Activated CD4-positive, alpha-beta T cell treated with anti-CD3 and anti-CD28 coated beads, Interleukin-2, amount 10 ng/mL, durations not matched to agents 7 days and 5 days (primary cell): ENCODE data around the gene CSPG5. TPM values are rescaled to one million over a fixed set of nuclear protein-coding genes. Genes with fewer than 3 reads are reported as not detected.
A peak's percentile ranks its signal among the peaks of the same experiment; 100 is the strongest.

Experiments
- CTCF ChIA-PET: fragments of 350-600 bp; sonication (Branson Sonifier 250); formaldehyde crosslinking; loops from one replicate; lab custom pipeline; 2021; ENCODE audit warnings: antibody characterized with exemption; lab: Charles Lee
- POLR2A ChIA-PET: fragments of 350-600 bp; sonication (Branson Sonifier 250); formaldehyde crosslinking; loops from one replicate; lab custom pipeline; 2021; ENCODE audit warnings: antibody characterized with exemption; lab: Charles Lee
- DNase-seq: peaks from one replicate; pipeline ENCODE4 v3.0.0-alpha.2; 2020
- H3K27ac Mint-ChIP-seq: one replicate; pipeline ENCODE4 v1.8.0; 2021; ENCODE audit warnings: mild to moderate bottlenecking, moderate library complexity, mixed read lengths
- H3K27me3 Mint-ChIP-seq: one replicate; pipeline ENCODE4 v1.8.0; 2021; ENCODE audit warnings: mixed read lengths
- H3K36me3 Mint-ChIP-seq: one replicate; pipeline ENCODE4 v1.8.0; 2021; ENCODE audit warnings: low read depth, mixed read lengths
- H3K4me1 Mint-ChIP-seq: one replicate; pipeline ENCODE4 v1.8.0; 2021; ENCODE audit warnings: mixed read lengths
- H3K4me3 Mint-ChIP-seq: one replicate; pipeline ENCODE4 v1.8.0; 2021; ENCODE audit warnings: mild to moderate bottlenecking, moderate library complexity, mixed read lengths
- H3K9me3 Mint-ChIP-seq: one replicate; pipeline ENCODE4 v1.8.0; 2021; ENCODE audit warnings: mixed read lengths
- total RNA-seq, 2 experiments: library from RNA; stranded (reverse); gene quantifications; one replicate each; pipeline ENCODE4 v1.2.3, GENCODE V29; 2021

Gene CSPG5, protein sequence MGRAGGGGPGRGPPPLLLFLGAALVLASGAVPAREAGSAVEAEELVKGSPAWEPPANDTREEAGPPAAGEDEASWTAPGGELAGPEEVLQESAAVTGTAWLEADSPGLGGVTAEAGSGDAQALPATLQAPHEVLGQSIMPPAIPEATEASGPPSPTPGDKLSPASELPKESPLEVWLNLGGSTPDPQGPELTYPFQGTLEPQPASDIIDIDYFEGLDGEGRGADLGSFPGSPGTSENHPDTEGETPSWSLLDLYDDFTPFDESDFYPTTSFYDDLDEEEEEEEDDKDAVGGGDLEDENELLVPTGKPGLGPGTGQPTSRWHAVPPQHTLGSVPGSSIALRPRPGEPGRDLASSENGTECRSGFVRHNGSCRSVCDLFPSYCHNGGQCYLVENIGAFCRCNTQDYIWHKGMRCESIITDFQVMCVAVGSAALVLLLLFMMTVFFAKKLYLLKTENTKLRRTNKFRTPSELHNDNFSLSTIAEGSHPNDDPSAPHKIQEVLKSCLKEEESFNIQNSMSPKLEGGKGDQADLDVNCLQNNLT
- total RNA-seq: under 1 TPM; 0.40 TPM

DNA sequence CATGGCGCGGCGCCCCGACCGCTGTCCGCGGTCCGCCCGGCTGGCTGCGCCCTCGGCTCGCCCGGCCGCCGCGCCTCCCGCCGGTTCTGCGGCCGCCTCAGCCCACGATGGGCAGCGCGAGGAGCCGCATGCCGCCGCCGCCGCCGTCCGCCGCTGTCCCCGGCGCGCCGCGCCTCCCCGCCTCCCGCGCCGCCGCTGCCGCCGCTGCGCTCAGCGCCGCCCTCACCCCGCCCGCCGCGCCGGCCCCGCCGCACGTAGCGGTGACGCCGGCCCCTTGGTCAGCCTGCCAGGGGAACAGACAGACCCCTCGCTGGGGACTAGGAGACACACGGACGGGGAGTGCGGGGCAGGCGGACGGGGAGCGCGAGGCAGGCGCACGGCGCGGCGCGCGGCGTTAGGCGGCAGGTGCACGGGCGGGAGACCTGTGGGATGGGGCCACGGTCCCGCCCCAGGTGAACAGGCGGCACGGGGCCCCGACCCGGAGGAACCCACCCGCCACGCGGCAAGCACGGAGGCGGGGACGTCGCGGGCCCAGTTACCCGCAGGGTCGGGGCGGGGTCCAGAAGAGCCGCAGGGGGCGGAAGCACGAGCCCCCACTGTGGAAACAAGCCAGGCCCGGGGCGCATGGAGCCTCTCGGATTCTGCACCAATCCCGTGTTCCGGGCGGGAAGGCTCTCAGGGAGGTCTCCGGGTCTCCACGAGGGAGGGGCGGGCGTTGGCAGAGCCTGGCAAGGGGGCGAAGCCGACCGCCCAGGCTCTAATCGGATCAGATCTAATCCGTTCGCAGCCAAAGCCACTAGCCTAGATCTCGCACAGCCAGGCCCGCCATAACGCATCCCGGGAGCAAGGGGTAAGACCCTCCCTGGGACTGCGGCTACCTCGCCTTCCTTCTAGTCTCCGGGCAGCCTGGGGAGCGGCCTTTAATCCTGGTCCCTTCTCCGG lies at the start of gene CSPG5:
CSPG5 (minus strand) TSS at position 175 of the 942 bp plus-strand sequence; CDS start at position 3, 172 bp downstream.
- no peaks in the 10 kb centered on the region for H3K9me3 Mint-ChIP-seq
- no peaks in the 10 kb centered on the region for H3K4me1 Mint-ChIP-seq
- no peak within 1 kb of the TSS for H3K27ac Mint-ChIP-seq
- ChIA-PET POLR2A (no interaction called here), CTCF (no interaction called here)
- peaks cover 35% of the 10 kb centered on the region for H3K27me3 Mint-ChIP-seq
- H3K36me3 Mint-ChIP-seq: no peaks in the 10 kb centered on the region
- DNase-seq: peak; percentile 32
- peak within 1 kb of the TSS; percentile 63 for H3K4me3 Mint-ChIP-seq

DNA sequence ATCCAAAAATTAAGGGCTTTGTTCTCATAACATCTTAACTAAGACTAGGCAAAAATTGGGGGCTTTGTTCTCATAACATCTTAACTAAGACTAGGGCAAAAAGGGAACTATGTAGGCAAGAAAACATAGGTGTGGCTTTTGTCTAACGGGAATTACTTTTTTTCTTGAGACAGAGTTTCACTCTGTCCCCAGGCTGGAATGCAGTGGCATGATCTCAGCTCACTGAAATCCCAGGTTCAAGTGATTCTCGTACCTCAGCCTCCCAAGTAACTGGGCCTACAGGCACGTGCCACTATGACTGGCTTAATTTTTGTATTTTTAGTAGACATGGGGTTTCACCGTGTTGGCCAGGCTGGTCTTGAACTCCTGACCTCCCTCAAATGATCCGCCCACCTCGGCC lies 49.8 kb upstream of the CSPG5 start:
- ChIA-PET POLR2A (no interaction called here), CTCF (interaction anchor here (0.5 to 1.9 kb wide), 3 partner anchors 12 to 520 kb away, joined by 3 to 6 read pairs (median 3); no protein-coding TSS in a partner anchor)
- peaks cover 34% of the 10 kb centered on the region for H3K36me3 Mint-ChIP-seq
- peaks cover 1% of the 10 kb centered on the region for H3K4me1 Mint-ChIP-seq
- no peaks in the 10 kb centered on the region for H3K9me3 Mint-ChIP-seq
- H3K4me3 Mint-ChIP-seq: no peak overlapping the region
- H3K27me3 Mint-ChIP-seq: no peaks in the 10 kb centered on the region
- H3K27ac Mint-ChIP-seq: no peak overlapping the region
- no peak for DNase-seq

DNA sequence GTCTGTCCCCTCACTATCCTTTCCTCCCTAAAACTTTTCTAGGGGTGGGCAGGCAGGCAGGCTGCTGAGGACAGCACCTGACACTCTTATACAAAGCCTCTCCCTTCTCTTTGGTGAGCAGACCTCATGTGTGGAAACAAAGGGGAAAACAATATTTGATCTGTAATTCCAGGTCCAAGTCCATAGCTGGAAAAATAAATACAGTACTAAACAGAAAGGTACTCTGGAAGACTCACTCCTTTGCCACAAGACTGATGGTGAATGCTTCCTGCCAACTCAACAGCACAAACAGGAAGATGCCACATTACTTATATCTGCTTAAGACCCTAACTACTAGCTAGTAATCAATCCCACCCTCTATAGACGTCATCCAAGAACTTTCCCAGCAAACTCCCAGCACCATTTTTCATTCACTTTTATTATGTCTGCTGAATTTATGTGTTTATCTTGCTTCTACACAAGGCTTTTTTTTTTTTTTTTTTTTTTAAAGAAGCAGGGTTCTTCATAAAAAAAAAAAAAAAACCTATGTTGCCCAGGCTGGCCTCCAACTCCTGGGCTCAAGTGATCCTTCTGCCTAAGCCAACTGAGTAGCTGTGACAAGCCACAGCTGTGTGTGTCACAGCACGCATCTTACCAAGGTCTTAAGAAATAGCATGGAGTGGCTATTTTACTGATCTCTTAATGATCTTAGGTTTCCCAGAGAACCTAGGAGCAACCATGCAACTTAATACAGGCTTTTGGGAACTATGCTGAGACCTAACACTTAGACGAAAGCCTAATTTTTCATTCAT lies 44.2 kb upstream of the CSPG5 start:
- ChIA-PET CTCF (interaction anchor here (0.5 to 1.0 kb wide), 4 partner anchors 16 to 325 kb away, joined by 3 to 4 read pairs (median 4); no protein-coding TSS in a partner anchor), POLR2A (no interaction called here)
- Mint-ChIP-seq H3K27me3 (no peaks in the 10 kb centered on the region), H3K4me1 (peaks cover 9% of the 10 kb centered on the region), H3K36me3 (peaks cover 33% of the 10 kb centered on the region), H3K4me3 (no peak overlapping the region), H3K9me3 (no peaks in the 10 kb centered on the region), H3K27ac (no peak overlapping the region)
- no peak for DNase-seq

DNA sequence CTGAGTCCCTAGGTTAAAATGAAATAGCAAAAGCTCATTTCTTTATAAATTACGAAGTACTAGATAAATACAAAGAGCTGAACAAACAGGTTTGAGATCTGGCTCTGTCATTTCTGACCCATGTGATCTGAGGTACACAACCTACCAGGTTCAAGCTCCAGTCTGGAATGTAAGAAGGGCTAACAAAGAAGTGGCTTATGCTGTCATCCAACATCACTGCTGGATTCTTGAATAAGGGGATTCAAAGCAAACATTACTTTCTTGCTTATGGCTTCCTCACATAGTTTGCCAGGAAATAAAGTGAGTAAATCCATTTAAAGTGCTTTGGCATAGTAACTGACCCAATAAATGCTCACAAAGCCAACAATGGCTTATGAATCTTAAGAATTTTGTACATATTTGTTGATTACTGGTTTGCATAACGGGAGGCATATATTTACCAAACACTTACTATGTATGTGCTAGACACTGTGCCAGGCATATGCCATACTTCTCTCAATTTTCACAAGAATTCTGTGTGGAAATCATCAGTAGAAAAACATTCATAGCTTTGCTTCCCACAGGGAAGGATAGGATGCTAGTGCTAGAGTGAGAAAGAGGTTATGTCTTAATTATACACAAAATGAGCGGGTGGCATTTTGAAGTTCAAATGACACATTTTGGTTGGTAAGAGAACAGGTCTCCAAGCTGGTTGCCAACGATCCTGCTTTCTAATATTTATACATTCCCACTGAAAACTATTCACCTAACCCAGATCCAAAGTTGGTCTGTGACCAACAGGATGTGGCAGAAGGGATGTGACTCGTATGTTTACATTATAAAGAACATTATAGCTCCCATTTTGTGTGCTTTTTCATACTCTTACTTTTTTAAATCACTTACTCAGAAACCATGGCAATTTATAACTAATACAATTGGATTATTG lies 38.7 kb upstream of the CSPG5 start:
- CTCF ChIA-PET: interaction anchor here (1.0 to 2.0 kb wide), 7 partner anchors 9 to 20 kb away, joined by 3 to 7 read pairs (median 4); no protein-coding TSS in a partner anchor
- DNase-seq: no peak
- H3K36me3 Mint-ChIP-seq: peaks cover 37% of the 10 kb centered on the region
- H3K4me3 Mint-ChIP-seq: no peak overlapping the region
- no peaks in the 10 kb centered on the region for H3K9me3 Mint-ChIP-seq
- H3K27me3 Mint-ChIP-seq: no peaks in the 10 kb centered on the region
- H3K27ac Mint-ChIP-seq: no peak overlapping the region
- POLR2A ChIA-PET: no interaction called here
- H3K4me1 Mint-ChIP-seq: peaks cover 9% of the 10 kb centered on the region

DNA sequence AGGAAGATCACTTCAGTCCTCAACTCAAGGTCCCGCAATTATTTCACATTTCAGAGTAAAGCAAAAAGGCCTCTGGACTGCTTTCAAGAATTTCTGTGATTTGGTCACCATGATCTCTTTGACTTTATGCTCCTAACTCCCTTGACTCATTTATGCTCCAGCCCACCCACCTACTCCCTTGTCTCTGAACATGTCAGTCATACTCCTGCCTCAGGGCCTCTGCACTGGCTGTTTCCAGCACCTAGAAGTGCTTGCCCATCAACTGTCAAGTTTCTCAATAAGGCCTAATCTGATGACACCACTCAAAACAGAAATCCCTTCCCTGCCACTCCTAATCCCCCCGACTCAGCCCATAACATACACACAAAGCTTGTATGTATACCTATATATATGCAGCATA lies 36.1 kb upstream of the CSPG5 start:
- Mint-ChIP-seq H3K9me3 (no peaks in the 10 kb centered on the region), H3K36me3 (peaks cover 46% of the 10 kb centered on the region), H3K27ac (no peak overlapping the region), H3K4me1 (peaks cover 10% of the 10 kb centered on the region), H3K27me3 (no peaks in the 10 kb centered on the region), H3K4me3 (no peak overlapping the region)
- DNase-seq: no peak
- CTCF ChIA-PET: no interaction called here
- POLR2A ChIA-PET: no interaction called here

DNA sequence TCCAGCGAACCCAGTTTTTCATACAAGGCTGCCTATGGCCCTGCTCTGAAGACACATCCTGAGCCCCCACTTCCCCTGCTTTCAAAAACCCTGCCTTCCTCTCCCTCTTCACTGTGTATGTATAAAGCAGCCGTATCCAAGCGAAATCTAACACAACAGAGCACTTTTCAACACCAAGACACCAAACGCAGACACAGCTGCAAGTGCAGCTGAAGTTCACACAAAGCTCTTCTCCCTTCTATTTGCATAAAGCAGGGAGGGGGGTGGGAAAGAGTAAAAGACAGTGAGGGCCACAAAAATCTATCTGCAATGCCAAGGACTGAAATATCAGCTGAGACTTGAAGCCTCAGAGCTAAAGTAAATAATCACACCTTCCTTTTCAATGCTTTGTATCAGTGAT lies 35.1 kb upstream of the CSPG5 start:
- Mint-ChIP-seq H3K27ac (no peak overlapping the region), H3K4me1 (peaks cover 7% of the 10 kb centered on the region), H3K4me3 (no peak overlapping the region), H3K9me3 (no peaks in the 10 kb centered on the region), H3K36me3 (peaks cover 46% of the 10 kb centered on the region), H3K27me3 (no peaks in the 10 kb centered on the region)
- POLR2A ChIA-PET: no interaction called here
- CTCF ChIA-PET: interaction anchor here (0.7 kb wide), 1 partner anchor 14 kb away, joined by 4 read pairs; no protein-coding TSS in a partner anchor
- DNase-seq: no peak

DNA sequence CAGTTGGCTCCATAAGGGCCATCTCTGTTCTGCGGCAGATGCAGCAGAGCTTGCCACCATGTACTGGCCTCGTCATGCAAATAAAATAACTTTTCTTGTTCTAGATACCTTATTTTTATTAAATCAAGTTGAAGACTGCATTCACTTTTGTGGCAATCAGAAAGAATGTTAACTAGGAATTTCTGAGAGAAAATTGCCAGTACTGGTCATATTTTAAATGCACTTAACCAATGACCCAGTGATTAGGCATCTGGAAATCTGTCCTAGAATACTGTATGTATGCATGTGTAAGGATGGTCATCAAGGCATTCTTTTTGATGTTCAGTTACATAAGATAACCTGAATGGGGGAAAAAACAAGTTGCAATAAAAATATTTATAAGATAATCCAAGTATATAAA lies 34.2 kb upstream of the CSPG5 start:
- Mint-ChIP-seq H3K36me3 (peaks cover 46% of the 10 kb centered on the region), H3K27ac (no peak overlapping the region), H3K27me3 (no peaks in the 10 kb centered on the region), H3K9me3 (no peaks in the 10 kb centered on the region), H3K4me3 (no peak overlapping the region), H3K4me1 (peaks cover 6% of the 10 kb centered on the region)
- CTCF ChIA-PET: interaction anchor here (0.7 kb wide), 1 partner anchor 13 kb away, joined by 4 read pairs; no protein-coding TSS in a partner anchor
- POLR2A ChIA-PET: no interaction called here
- DNase-seq: no peak

DNA sequence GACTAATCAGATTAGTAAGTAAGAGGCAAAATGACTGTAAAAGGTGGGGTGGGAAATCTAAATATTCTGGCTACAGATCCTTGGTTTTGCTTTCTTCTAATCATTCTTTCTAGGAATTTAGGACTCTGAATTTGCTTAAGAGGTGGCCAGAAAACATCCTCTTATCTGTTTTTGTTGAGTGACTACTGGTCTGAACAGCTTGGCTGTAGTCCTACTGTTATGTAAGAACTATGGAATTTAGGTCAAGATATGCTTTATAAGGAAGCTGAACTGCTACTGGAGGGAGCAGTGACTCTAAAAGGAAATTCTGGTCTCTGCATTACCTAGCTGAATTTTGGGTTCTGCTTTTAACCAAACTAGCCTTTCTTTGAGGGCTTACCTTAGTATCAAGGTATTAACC lies 33.5 kb upstream of the CSPG5 start:
- Mint-ChIP-seq H3K36me3 (peaks cover 43% of the 10 kb centered on the region), H3K27me3 (no peaks in the 10 kb centered on the region), H3K27ac (peak overlapping the region; percentile 57), H3K4me1 (peaks cover 1% of the 10 kb centered on the region), H3K9me3 (no peaks in the 10 kb centered on the region), H3K4me3 (no peak overlapping the region)
- POLR2A ChIA-PET: no interaction called here
- CTCF ChIA-PET: no interaction called here
- no peak for DNase-seq

DNA sequence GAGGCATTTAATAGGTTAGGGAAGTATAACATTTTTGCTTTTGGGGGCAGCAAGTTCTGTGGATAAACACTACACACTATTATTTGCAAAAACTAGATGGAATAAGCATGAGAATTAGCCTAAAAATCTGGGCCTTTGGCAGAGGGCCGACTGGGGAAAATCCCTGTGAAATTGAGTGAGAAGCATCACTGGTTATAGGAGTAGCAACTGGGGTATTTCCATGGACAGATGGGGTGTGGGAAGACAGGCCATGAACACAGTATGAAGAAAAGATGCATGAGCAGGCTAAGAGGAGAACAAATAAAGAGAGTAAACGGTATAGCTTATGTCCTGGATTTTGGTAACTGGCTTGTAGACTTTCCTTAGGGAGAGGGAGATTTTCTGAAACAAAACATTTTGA lies 32.9 kb upstream of the CSPG5 start:
- H3K9me3 Mint-ChIP-seq: no peaks in the 10 kb centered on the region
- H3K27ac Mint-ChIP-seq: peak overlapping the region; percentile 57
- CTCF ChIA-PET: no interaction called here
- no peaks in the 10 kb centered on the region for H3K27me3 Mint-ChIP-seq
- no peak overlapping the region for H3K4me3 Mint-ChIP-seq
- peaks cover 1% of the 10 kb centered on the region for H3K4me1 Mint-ChIP-seq
- POLR2A ChIA-PET: no interaction called here
- DNase-seq: no peak
- peaks cover 42% of the 10 kb centered on the region for H3K36me3 Mint-ChIP-seq

DNA sequence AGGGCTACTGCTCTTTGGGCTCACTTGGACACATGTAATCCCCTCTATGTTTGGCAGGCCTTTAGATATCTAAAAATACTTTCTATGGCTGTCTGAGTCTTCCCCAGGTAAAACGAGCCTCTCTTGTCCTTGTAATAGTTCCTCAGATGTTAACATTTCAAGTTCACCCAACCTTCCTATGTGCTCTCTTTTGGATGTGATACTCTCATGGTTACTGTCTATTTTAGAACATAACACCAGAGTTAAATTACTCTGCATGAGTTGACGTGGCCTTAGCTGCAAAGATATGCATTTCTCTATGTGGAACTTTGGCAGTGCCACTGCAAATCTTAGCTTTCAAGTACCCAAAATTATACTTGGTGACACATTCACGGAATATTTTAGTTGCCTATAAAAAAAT lies 31.9 kb upstream of the CSPG5 start:
- Mint-ChIP-seq H3K27me3 (no peaks in the 10 kb centered on the region), H3K27ac (no peak overlapping the region), H3K9me3 (no peaks in the 10 kb centered on the region), H3K4me1 (peaks cover 1% of the 10 kb centered on the region), H3K4me3 (no peak overlapping the region), H3K36me3 (peaks cover 42% of the 10 kb centered on the region)
- ChIA-PET POLR2A (no interaction called here), CTCF (no interaction called here)
- DNase-seq: no peak

DNA sequence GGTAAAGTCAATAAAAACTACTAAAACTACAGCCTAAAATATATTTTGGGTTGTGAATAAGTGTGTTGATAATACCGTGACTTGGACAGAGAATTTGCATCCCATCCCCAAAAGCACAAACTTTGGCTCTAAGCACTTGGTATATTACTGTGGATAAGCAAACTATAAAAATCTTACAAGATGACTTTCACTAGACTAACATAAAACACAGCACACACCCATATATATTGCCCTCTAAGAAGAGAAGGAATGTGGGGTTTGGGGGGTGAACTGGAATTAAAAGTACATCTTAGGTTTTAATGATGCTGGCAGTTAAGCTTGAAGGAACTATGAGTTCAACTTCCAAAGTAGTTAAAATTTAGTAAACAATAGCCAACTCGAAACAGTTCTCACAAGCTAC lies 28.7 kb upstream of the CSPG5 start:
- no peaks in the 10 kb centered on the region for H3K9me3 Mint-ChIP-seq
- peaks cover 55% of the 10 kb centered on the region for H3K36me3 Mint-ChIP-seq
- no peak for DNase-seq
- no peak overlapping the region for H3K4me3 Mint-ChIP-seq
- no peak overlapping the region for H3K27ac Mint-ChIP-seq
- ChIA-PET CTCF (interaction anchor here (0.6 to 1.7 kb wide), 5 partner anchors 10 to 30 kb away, joined by 3 read pairs; no protein-coding TSS in a partner anchor), POLR2A (no interaction called here)
- H3K4me1 Mint-ChIP-seq: peaks cover 1% of the 10 kb centered on the region
- H3K27me3 Mint-ChIP-seq: no peaks in the 10 kb centered on the region
